AG10803 (cell line): ENCODE data around the gene KRTAP10-3.

ENCODE experiments used
- DNase-seq: peaks from one replicate; pipeline ENCODE4 v3.0.0; 2010; ENCODE audit warnings: low read depth
- H3K4me3 ChIP-seq: 2 replicates; pipeline ENCODE4 v1.5.1; 2011; ENCODE audit warnings: mild to moderate bottlenecking, low read length, control low read depth
- CTCF ChIP-seq: conservative IDR thresholded peaks from 2 replicates; pipeline ENCODE4 v1.5.1; 2011; ENCODE audit warnings: mild to moderate bottlenecking, low read length, control low read depth, inconsistent platforms

KRTAP10-3 gene

DNA sequence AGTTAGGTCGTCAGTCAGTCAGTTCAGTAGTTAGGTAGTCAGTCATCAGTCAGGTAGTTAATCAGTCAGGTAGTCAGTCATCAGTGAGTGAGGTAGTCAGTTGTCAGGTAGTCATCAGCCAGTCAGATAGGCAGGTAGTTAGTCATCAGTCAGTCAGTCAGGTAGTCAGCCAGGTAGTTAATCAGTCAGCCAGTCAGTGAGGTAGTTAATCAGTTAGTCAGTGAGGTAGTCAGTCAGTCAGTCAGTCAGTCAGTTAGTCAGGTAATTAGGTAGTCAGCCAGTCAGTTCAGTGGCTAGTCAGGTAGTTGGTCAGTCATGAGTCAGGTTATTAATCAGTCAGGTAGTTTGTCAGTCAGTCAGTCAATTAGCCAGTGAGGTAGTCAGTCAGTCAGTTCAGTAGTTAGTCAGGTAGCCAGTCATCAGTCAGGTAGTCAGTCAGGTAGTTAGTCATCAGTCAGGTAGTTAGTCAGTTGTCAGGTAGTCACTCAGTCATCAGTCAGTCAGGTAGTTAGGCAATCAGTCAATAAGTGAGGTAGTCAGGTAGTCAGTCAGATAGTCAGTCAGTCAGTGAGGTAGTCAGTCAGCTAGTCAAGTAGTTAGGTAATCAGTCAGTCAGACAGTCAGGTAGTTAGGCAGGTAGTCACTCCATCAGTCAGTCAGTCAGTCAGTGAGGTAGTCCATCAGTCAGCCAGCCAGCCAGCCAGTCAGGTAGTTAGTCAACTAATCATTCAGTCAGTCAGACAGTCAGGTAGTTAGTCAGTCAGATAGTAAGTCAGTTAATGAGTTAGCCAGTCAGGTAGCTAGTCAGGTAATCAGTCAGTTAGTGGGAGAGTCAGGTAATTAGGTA is 34.8 kb downstream of the KRTAP10-3 start:
- H3K4me3 ChIP-seq = no peak overlapping the region
- DNase-seq = no peak
- no peak for TF ChIP-seq CTCF

DNA sequence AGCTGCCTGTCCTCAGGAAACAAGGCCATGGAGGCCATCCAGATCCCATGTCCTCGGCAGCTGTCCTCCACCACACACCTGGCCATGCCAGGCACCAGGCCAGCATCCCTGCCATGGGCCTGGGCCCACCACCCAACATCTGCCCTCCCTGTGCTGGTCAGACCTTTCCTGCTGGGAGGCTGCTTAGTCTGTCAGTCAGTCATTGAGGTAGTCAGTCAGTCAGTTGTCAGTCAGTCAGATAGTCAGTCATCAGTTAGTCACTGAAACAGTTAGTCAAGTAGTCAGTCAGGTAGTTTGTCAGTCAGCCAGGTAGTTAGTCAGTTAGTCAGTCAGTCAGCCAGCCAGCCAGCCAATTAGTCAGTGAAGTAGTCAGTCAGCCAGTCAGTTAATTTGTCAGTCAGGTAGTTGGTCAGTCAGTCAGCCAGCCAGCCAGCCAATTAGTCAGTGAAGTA is 35.8 kb downstream of the KRTAP10-3 start:
- no peak for DNase-seq
- no peak for TF ChIP-seq CTCF
- H3K4me3 ChIP-seq = no peak overlapping the region

GRCh38 chr21:44521928-44522752 is 36.5 kb downstream of the KRTAP10-3 start:
- no peak for TF ChIP-seq CTCF
- no peak overlapping the region for H3K4me3 ChIP-seq
- DNase-seq = no peak

DNA sequence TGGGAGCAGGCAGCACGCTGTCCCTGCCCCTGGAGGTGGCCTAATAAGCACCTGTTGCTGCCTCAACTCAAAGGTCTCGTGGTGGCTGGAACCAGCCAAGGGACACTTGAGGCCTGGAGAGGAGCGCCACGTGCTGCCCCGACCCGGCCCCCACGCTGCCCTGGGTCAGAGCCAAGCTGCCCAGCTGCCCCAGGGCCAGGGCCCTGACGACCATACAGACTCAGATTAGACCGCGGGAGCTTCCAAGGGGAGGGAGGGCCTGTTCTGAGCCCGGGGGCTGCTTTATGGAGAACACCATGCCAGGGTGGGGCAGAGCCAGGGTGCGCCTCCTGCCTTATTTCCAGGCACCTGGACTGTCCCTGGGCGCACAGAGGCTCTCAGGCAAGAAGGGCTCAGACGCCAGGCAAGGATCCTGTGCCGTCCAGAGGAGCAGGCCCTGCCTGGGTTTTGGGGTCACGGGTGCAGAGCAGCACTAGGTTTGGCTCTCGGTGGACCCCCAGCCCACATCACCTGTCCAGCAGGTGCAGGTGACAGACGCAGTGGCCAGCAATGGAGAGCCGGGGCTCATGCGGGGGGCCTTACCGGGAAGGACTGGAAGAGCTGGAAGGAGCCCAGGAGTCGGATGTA is 37.2 kb downstream of the KRTAP10-3 start:
- no peak overlapping the region for H3K4me3 ChIP-seq
- no peak for DNase-seq
- no peak for TF ChIP-seq CTCF

DNA sequence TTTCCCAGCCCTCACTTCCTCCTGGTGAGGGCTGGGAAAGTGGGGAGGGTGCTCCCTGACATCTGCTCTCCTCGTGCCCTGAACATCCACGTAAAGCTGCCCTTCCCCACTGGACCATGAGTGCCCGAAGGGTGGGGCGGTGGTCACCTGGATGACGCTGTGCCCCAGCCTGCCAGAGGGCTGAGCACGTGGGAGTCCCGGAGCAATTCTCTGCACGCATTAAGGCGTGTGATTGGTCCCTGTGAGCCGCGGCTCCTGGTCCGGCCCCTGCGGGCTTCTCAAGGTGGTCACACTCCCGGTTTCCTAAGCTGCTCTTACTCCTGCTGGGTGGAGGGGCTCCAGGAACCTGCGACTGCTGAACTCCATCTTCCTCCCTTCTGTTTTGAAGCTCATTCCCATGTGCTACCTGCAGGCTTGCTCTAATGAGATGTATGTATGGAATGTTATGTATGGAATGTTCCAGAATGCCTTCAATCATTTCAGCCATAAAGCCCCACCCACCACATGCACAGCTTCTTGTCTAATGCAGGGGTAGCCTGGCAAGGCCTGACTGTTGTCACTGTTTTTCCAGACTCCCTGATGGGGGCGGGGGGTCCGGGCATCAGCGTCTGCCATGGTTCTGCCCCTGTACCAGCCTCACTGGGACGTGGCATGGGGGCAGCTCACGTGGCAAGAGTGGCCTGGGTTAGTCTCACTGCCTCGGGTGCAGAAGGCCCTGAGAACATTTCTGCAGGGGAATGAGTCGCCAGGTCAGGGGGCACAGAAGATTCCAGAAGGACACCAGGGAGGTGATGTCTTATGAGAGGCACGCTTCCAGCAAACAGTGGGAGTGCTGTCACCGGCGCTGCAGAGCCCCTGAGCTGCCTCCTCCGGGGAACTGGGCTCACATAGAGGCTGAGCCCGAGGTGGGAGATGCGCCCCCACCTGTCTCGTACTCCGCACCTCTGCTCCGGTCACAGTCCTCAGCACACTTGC is 38.0 kb downstream of the KRTAP10-3 start:
- TF ChIP-seq CTCF = no peak
- no peak for DNase-seq

More for the DNA sequence above, 38.0 kb downstream of the KRTAP10-3 start:
- H3K4me3 ChIP-seq = no peak overlapping the region
